Right cardiac atrium (tissue), 5 donors: ENCODE measurements around the gene SLIT2. TPM values are rescaled to one million over a fixed set of nuclear protein-coding genes. Genes with fewer than 3 reads are reported as not detected.

ENCODE experiments used
- ATAC-seq, 2 donors: fragments of 200-7000 bp; cut with Tn5 transposase; one replicate each; pipeline versions ENCODE4 v1.8.0 to v1.9.1; 2020; ENCODE audit warnings: moderate library complexity in 2 of 2, mild to moderate bottlenecking in 1 of 2
- DNase-seq, 3 donors: peaks; one replicate each; pipeline ENCODE4 v3.0.0-alpha.2; 2020
- H3K27ac ChIP-seq: one replicate; pipeline ENCODE4 v1.5.1; 2013; ENCODE audit warnings: mild to moderate bottlenecking, low read length, control low read depth, moderate library complexity
- H3K27me3 ChIP-seq: one replicate; pipeline ENCODE4 v1.6.1; 2013; ENCODE audit not compliant: control insufficient read depth, insufficient read depth
- H3K4me1 ChIP-seq: one replicate; pipeline ENCODE4 v1.6.1; 2013; ENCODE audit warnings: low read length; ENCODE audit not compliant: control insufficient read depth, insufficient read depth
- H3K4me3 ChIP-seq: one replicate; pipeline ENCODE4 v1.5.1; 2013; ENCODE audit warnings: low read length, control low read depth
- H3K9me3 ChIP-seq: one replicate; pipeline ENCODE4 v1.6.1; 2013; ENCODE audit warnings: low read length; ENCODE audit not compliant: control insufficient read depth
- WGBS: extraction: QIAGEN DNeasy Blood & Tissue Kit; methylation state at CpG from one replicate; pipeline ENCODE4 v1.1.7; 2013; 5-methylcytosine and 5-hydroxymethylcytosine counted together
- intact Hi-C, 4 donors: fragments of 100-400 bp; cut with DNase I; formaldehyde crosslinking; loops; one replicate each; pipeline versions ENCODE4 v1.11.0 to v1.14.0; 2022 to 2023
- polyA plus RNA-seq: library from polyadenylated mRNA; stranded (reverse); fragments of 200-250 nt; gene quantifications from one replicate; pipeline ENCODE4 v1.2.3, GENCODE V29; 2013
- total RNA-seq, 4 donors: library from RNA; stranded (reverse); fragmentation: NEBNext Ultra II Directional; extraction: Animal tissue kit (Norgen Biotek cat#: 25700); gene quantifications; one replicate each; pipeline ENCODE4 v1.2.1, GENCODE V29; 2021
- donor health status: healthy with polysubstance abuse.
- donor health status: DM: no; HTN: yes; CAD: no.
- donor health status: DM: no; HTN: no; CAD: no.
- donor health status: DM: no; HTN: yes; CAD: no; lungs with severe emphysema.
- donor health status: DM: yes; HTN: yes; CAD: no.

SLIT2 gene
- total and polyA plus RNA-seq, 5 donors, result 2.9 to 13.8 (median 10.4) TPM

DNA sequence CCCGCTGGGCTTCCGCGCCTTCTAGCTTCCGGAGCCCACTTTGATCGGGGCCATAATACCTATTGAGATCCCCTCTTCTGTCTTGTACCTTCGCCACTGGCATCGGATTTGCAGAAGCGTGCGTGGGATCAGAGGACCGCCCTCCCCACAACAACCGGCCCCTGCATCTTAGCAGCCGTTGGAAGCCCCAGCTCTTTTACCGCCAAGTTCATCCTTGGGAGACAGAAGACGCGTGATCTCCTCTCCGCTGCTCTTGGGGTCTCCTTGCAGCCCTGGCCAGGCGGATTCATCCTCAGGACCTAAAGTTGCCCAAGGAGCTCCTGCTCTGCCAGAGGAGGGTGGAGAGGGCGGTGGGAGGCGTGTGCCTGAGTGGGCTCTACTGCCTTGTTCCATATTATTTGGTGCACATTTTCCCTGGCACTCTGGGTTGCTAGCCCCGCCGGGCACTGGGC, 1.6 kb downstream of the SLIT2 start:
- no peaks in the 10 kb centered on the region for H3K27me3 ChIP-seq

DNA sequence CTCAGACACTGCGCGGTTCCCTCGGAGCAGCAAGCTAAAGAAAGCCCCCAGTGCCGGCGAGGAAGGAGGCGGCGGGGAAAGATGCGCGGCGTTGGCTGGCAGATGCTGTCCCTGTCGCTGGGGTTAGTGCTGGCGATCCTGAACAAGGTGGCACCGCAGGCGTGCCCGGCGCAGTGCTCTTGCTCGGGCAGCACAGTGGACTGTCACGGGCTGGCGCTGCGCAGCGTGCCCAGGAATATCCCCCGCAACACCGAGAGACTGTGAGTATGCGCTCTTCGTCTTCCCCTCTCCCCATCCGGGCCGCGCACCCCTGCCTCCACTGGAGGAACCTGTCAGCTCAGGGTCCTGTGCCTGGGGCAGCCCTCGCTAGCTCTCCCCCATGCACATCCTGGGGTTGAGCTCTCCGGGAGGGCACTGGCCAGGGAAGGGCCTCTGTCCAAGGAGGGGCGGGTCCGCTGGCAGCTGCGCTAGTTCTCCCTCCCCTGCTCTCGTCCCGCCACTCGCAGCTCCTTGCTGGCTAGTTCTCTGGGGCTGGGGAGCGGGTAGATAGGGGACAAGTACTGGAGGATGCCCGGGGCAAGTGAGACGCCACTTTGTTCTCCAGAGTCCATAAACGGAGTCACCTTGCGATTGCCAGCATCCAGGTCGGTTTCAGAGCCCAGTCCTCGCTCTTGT, 2.2 kb downstream of the SLIT2 start:
- H3K4me3 ChIP-seq, result peak overlapping the region; percentile 37
- 2% methylated on average over 43 of the region's 43 CpGs for WGBS
- intact Hi-C loops, result loop anchor here in 1 of 4 donors (10.0 kb wide), 1 partner anchor 1029 kb away; no protein-coding TSS in a partner anchor
- H3K9me3 ChIP-seq, result no peaks in the 10 kb centered on the region
- H3K27ac ChIP-seq, result no peak overlapping the region
- ATAC-seq (peak; percentile 40), DNase-seq (peak; percentile 47 to 82 (median 80))
- no peaks in the 10 kb centered on the region for H3K4me1 ChIP-seq
- H3K27me3 ChIP-seq, result no peaks in the 10 kb centered on the region

More for the DNA sequence above, 1.6 kb downstream of the SLIT2 start:
- no peak for ATAC-seq
- Histone ChIP-seq H3K9me3 (no peaks in the 10 kb centered on the region), H3K4me3 (peak overlapping the region; percentile 37), H3K27ac (no peak overlapping the region), H3K4me1 (no peaks in the 10 kb centered on the region)
- DNase-seq, result peak in 1 of 3 donors; percentile 27
- WGBS, result 1% methylated on average over 21 of the region's 21 CpGs
- intact Hi-C loops, result loop anchor here in 1 of 4 donors (10.0 kb wide), 1 partner anchor 1029 kb away; no protein-coding TSS in a partner anchor

DNA sequence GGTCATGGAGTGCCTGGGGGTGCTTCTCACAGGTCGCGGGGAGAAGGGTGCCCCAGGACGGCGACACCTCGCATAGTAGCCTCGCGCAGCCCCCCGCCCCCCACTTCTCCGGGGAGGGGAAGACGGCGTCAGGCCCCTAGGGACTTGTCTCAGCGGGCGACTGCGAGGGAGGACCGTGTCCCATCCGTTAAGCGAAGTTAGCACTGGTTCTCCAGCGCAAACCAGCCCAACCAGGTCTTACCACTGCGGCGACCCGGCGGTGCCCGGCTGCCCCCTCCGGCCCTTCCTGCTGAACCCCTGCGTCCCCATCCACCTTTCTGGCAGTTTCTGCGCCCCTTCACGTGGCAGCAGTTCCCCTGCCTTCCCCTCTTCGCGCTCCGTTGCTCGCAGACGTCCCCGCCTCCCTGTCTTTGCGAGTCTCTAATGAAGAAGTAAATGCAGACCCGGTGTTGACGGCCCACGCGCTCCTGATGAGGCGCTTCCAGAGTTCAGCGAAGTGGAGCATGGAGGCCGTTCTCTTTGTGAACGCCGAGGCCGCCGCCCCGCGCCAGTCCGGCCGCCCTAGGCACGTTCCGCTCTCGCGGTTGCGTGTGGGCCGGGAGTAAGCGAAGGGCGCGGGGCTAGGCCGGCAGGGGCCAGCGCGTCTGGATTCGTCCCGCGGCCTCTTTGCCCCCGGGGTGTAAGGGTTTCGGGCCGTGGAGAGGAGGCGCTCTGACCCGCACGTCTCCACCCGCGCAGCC, 3.0 kb downstream of the SLIT2 start:
- H3K9me3 ChIP-seq, result no peaks in the 10 kb centered on the region
- peak; percentile 34 to 78 (median 76) for DNase-seq
- no peak overlapping the region for H3K27ac ChIP-seq
- peak overlapping the region; percentile 37 for H3K4me3 ChIP-seq
- WGBS, result 3% methylated on average over 72 of the region's 72 CpGs
- intact Hi-C loops, result loop anchor here in 1 of 4 donors (10.0 kb wide), 1 partner anchor 1030 kb away; no protein-coding TSS in a partner anchor
- ATAC-seq, result peak; percentile 19
- no peaks in the 10 kb centered on the region for H3K4me1 ChIP-seq
- no peaks in the 10 kb centered on the region for H3K27me3 ChIP-seq

DNA sequence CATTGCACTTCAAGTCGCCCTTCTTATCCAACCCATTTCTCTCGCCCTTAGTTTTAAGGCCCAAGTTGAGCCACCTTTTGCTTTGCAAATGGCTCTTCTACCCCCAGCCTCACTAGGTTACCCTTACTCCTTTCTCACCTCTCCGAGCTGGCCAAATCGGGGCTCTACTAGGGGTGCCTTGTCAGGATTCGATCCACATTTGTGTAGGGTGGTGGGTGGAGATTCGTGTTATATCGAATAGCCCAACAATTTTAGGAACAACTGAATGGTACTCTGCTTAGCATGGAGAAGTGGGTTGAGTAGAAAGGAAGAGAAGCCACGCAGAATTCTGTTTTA, 3.5 kb downstream of the SLIT2 start:
- DNase-seq, result no peak
- no peak for ATAC-seq
- no peaks in the 10 kb centered on the region for H3K9me3 ChIP-seq
- H3K4me3 ChIP-seq, result peak overlapping the region; percentile 37
- no peak overlapping the region for H3K27ac ChIP-seq
- WGBS, result 39% methylated on average over 8 of the region's 8 CpGs
- no peaks in the 10 kb centered on the region for H3K4me1 ChIP-seq
- intact Hi-C loops, result loop anchor here in 1 of 4 donors (10.0 kb wide), 1 partner anchor 1030 kb away; no protein-coding TSS in a partner anchor
- no peaks in the 10 kb centered on the region for H3K27me3 ChIP-seq

DNA sequence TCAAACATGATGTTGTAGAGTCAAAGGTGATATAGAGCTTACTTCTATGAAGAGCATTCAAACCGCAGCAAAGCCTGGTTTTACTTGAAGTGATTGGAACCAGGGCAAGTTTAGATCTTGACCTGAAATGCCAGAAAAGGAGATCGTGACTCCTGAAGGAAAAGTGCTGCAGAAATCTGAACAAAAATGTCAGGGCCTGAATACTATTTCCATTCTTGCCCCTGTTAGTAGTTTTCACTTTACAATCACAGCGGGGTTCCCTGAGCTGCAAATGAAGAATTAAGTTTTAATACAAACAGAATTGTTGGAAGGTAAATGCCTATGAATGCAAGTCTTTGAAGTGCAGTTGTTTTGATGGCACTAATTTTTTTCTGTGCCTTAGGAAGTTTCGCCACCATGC, 4.1 kb downstream of the SLIT2 start:
- H3K4me1 ChIP-seq, result no peaks in the 10 kb centered on the region
- intact Hi-C loops, result loop anchor here in 1 of 4 donors (10.0 kb wide), 1 partner anchor 1031 kb away; no protein-coding TSS in a partner anchor
- no peaks in the 10 kb centered on the region for H3K9me3 ChIP-seq
- no peak for DNase-seq
- no peaks in the 10 kb centered on the region for H3K27me3 ChIP-seq
- H3K27ac ChIP-seq, result no peak overlapping the region
- WGBS, result 69% methylated on average over 4 of the region's 4 CpGs
- ATAC-seq, result no peak
- peak overlapping the region; percentile 37 for H3K4me3 ChIP-seq

DNA sequence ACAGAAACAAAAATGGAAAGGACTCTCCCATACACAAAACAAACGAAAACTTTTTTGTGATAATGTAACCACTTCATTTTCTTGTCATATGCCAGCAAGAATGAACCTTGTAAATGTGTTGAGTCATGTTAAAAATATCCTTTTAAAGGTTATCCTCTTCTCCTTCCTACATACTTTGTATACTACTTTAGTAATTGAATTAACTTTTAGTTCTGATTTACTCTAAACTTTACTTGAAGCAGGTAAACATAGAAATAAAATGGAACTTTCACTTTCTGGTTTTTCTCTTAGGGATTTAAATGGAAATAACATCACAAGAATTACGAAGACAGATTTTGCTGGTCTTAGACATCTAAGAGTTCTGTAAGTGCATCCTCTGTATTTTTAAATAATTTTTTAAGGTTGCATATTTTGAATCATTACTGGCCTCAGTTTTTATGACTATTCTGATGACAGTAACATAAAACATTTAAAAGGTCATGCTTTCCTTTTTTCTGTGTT, 4.7 kb downstream of the SLIT2 start:
- H3K9me3 ChIP-seq, result no peaks in the 10 kb centered on the region
- no peaks in the 10 kb centered on the region for H3K27me3 ChIP-seq
- H3K4me1 ChIP-seq, result no peaks in the 10 kb centered on the region
- intact Hi-C loops, result loop anchor here in 1 of 4 donors (10.0 kb wide), 1 partner anchor 1032 kb away; no protein-coding TSS in a partner anchor
- no peak overlapping the region for H3K27ac ChIP-seq
- H3K4me3 ChIP-seq, result no peak overlapping the region
- ATAC-seq (no peak), DNase-seq (no peak)
- whole genome bisulfite sequencing, result 71% methylated on average over 2 of the region's 2 CpGs

DNA sequence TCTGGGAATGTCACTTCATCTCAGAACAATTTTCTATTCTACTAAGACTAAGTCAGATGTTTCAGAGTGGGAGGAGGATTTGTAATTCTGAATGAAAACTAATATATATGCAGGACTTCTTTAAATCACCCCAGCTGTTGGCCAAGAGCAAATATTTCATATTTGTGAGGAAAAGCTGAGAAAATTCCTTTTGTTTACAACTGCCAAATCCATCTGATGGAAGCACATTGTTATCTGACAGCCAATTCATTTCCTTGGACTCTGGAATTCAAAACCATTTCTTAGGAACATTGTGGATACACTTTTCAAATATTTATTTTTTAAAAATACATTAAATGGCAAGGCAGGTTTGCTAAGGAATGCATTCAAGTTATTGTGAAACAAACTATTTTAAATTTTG, 8.0 kb downstream of the SLIT2 start:
- H3K9me3 ChIP-seq, result no peaks in the 10 kb centered on the region
- H3K27ac ChIP-seq, result no peak overlapping the region
- intact Hi-C loops, result loop anchor here in 1 of 4 donors (10.0 kb wide), 1 partner anchor 1035 kb away; no protein-coding TSS in a partner anchor
- ATAC-seq (no peak), DNase-seq (no peak)
- no peaks in the 10 kb centered on the region for H3K27me3 ChIP-seq
- H3K4me1 ChIP-seq, result no peaks in the 10 kb centered on the region
- no peak overlapping the region for H3K4me3 ChIP-seq

DNA sequence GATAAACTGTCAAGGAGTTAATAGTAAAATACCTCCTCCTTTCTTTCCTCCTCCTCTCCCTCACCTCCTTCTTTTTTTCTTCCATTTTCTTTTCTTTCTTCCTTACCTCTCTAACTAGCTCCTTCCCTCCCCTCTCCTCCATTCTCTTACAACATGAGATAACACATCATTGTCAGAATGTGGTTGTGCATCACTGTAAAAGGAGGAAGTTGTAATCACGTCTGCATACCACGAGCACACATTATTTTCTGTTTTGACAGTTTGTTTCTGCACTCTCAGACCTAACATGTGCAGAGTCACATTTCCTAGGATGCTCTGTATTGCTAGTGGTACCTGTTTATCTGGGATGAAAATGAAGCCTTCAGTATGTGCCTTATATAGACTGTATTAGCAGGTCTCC, 9.1 kb downstream of the SLIT2 start:
- 56% methylated on average over 2 of the region's 2 CpGs for WGBS
- no peak for DNase-seq
- Histone ChIP-seq H3K27ac (no peak overlapping the region), H3K4me1 (no peaks in the 10 kb centered on the region), H3K9me3 (no peaks in the 10 kb centered on the region), H3K4me3 (no peak overlapping the region), H3K27me3 (no peaks in the 10 kb centered on the region)
- intact Hi-C loops, result no loop called here
- no peak for ATAC-seq

DNA sequence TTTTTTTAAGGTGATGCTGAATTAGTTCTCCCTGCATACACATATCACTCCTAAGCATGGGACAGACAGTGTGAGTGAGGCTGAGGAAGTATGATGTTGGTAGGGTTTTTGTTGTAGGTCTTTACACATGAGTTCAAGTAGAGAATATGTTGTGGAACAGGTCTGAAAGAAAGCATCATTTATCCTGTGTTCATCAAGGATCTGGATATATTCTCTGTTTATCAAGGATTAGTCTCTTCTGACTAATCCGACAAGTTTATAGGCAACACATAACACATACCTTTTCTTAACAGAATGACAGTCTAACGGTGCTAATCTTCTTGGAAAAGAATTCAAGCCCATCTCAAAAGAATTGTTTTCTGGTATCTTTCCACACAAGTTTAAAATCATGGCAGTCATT, 10.5 kb downstream of the SLIT2 start:
- Histone ChIP-seq H3K4me1 (no peaks in the 10 kb centered on the region), H3K4me3 (no peak overlapping the region), H3K27me3 (no peaks in the 10 kb centered on the region), H3K27ac (no peak overlapping the region), H3K9me3 (no peaks in the 10 kb centered on the region)
- intact Hi-C loops, result no loop called here
- DNase-seq (no peak), ATAC-seq (no peak)
- 85% methylated on average over 2 of the region's 2 CpGs for WGBS

DNA sequence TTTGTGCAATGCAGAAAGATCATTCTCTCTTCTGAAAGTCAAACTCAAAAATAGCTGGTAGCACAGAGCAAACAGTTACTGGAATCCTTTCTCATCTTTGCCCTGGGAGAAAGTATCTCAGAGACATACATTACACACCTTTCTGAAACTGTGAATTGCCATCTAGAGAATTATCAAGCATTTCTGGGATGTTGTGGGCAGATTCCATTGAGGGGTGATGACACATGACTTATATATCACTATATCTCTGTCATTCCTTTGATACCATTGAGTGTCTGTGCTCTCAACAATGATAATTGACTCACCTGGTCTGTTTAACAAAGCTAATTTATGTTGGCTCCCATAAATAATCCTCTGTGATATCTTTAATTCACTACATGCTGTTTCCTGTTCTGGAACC, 13.0 kb downstream of the SLIT2 start:
- Histone ChIP-seq H3K9me3 (no peaks in the 10 kb centered on the region), H3K4me1 (no peaks in the 10 kb centered on the region), H3K27me3 (no peaks in the 10 kb centered on the region), H3K4me3 (no peak overlapping the region), H3K27ac (no peak overlapping the region)
- intact Hi-C loops, result no loop called here
- ATAC-seq (no peak), DNase-seq (no peak)

DNA sequence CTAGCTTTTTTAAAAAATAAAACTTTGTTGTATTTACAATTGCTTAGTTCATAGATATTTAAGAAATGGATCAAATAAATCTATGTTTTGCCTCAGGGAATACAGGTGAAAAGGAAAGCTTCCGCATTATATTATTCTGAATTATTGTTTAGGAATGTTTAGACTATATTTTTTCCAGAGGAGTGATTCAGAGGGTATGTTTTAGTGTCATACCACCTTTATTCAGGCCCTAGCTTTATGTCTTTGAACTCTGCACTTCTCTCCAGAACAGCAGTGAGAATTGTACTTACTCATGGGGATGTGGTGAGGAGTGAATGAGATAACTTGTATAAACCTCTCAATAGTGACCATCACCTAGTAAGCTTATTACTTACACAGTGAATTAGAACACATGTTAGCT, 14.0 kb downstream of the SLIT2 start:
- Histone ChIP-seq H3K9me3 (no peaks in the 10 kb centered on the region), H3K27me3 (no peaks in the 10 kb centered on the region), H3K4me1 (no peaks in the 10 kb centered on the region), H3K4me3 (no peak overlapping the region), H3K27ac (no peak overlapping the region)
- intact Hi-C loops, result no loop called here
- no peak for ATAC-seq
- 100% methylated on average over 1 of the region's 1 CpG for WGBS
- DNase-seq, result no peak
